ENCODE measurements around the gene TRIM74. TPM values are rescaled to one million over a fixed set of nuclear protein-coding genes. Genes with fewer than 3 reads are reported as not detected.

Gene TRIM74
- 0.25 to 0.53 TPM (median 0.36 TPM) in 4 of 5 replicates, not detected in the other for total RNA-seq (2022; extraction: Qiagen RNA extraction)

GRCh38 chr7:72968980-72969516 lies at the start of gene TRIM74:
TSS of gene TRIM74 (minus strand) at chr7:72969466. CDS start at chr7:72966157, 3,309 bp downstream.

GRCh38 chr7:72924733-72925545 lies 44.3 kb downstream of the TRIM74 start, which contains the start of gene POM121:
TSS of gene POM121 (plus strand) at chr7:72925095. CDS start at chr7:72925122, 27 bp downstream.

Other genes starting within 250 kb of the TRIM74 start
- gene TYW1B, start 141.3 kb downstream of the TRIM74 start, total RNA-seq (2022; extraction: Qiagen RNA extraction), result 2.2 to 2.8 TPM (median 2.6 TPM) in 5 replicates
- gene POM121, start 44.4 kb downstream of the TRIM74 start, total RNA-seq (2022; extraction: Qiagen RNA extraction), result 37.3 to 39.9 TPM (median 38.1 TPM) in 5 replicates
- not detected in 5 replicates for gene SPDYE8, start 60.3 kb upstream of the TRIM74 start, total RNA-seq (2022; extraction: Qiagen RNA extraction)
- gene SPDYE11, start 88.4 kb upstream of the TRIM74 start, total RNA-seq (2022; extraction: Qiagen RNA extraction), result not detected in 5 replicates
- not detected in 5 replicates for gene SPDYE9, start 116.6 kb upstream of the TRIM74 start, total RNA-seq (2022; extraction: Qiagen RNA extraction)

Data from A549 treated with AZD2906 at 1 μM for 4 hours (cell line).